ENCODE data around the gene RWDD4. TPM values are rescaled to one million over a fixed set of nuclear protein-coding genes. Genes with fewer than 3 reads are reported as not detected.

Gene RWDD4
- total and polyA plus RNA-seq, 8 donors: 8.5 to 15.4 (median 12.8) TPM

- Histone ChIP-seq H3K27ac (no peak overlapping the region), H3K4me3 (no peak overlapping the region), H3K9me3 (no peaks in the 10 kb centered on the region), H3K4me1 (peaks cover 0 to 4% (median 0%) of the 10 kb centered on the region in 3 donors), H3K36me3 (peaks cover 0 to 15% (median 2%) of the 10 kb centered on the region in 3 donors), H3K27me3 (no peaks in the 10 kb centered on the region)
- DNase-seq: no peak
- 75 to 85% methylated on average over 3 of the region's 3 CpGs for WGBS, 2 donors
- FAIRE-seq: no peak
- no peak for ATAC-seq
- intact Hi-C loops (cut with DNase I): no loop called here
- TF ChIP-seq CTCF (IDR thresholded peaks at IDR 0.05): no peak
These were observed 15.2 kb upstream of the RWDD4 start for GRCh38 chr4:183674153-183674552.

- H3K36me3 ChIP-seq: peaks cover 0 to 26% (median 10%) of the 10 kb centered on the region in 3 donors
- 91 to 92% methylated on average over 12 of the region's 12 CpGs for WGBS, 2 donors
These were observed 12.1 kb upstream of the RWDD4 start for GRCh38 chr4:183670960-183671555.

GRCh38 chr4:183670251-183670650 is 11.3 kb upstream of the RWDD4 start:
- peaks cover 0 to 26% (median 10%) of the 10 kb centered on the region in 3 donors for H3K36me3 ChIP-seq
- DNase-seq: no peak
- H3K27me3 ChIP-seq: no peaks in the 10 kb centered on the region
- no peak overlapping the region for H3K4me3 ChIP-seq
- H3K9me3 ChIP-seq: no peaks in the 10 kb centered on the region
- no peak for FAIRE-seq
- no peak for TF ChIP-seq CTCF (IDR thresholded peaks at IDR 0.05)
- no peak overlapping the region for H3K27ac ChIP-seq
- peaks cover 0 to 4% (median 0%) of the 10 kb centered on the region in 3 donors for H3K4me1 ChIP-seq
- 47 to 56% methylated on average over 3 of the region's 3 CpGs for WGBS, 2 donors
- ATAC-seq: no peak
- intact Hi-C loops (cut with DNase I): no loop called here

More at GRCh38 chr4:183670960-183671555, 12.1 kb upstream of the RWDD4 start:
- H3K9me3 ChIP-seq: no peaks in the 10 kb centered on the region
- no peak overlapping the region for H3K27ac ChIP-seq
- FAIRE-seq (no peak), ATAC-seq (no peak), DNase-seq (no peak)
- peaks cover 0 to 4% (median 0%) of the 10 kb centered on the region in 3 donors for H3K4me1 ChIP-seq
- no peak overlapping the region for H3K4me3 ChIP-seq
- no peaks in the 10 kb centered on the region for H3K27me3 ChIP-seq
- no peak for TF ChIP-seq CTCF (IDR thresholded peaks at IDR 0.05)
- intact Hi-C loops (cut with DNase I): no loop called here

GRCh38 chr4:183666088-183666487 is 7.1 kb upstream of the RWDD4 start:
- FAIRE-seq: no peak
- Histone ChIP-seq H3K36me3 (peaks cover 0 to 20% (median 10%) of the 10 kb centered on the region in 3 donors), H3K27me3 (no peaks in the 10 kb centered on the region), H3K27ac (no peak overlapping the region), H3K4me3 (no peak overlapping the region), H3K4me1 (peaks cover 0 to under 1% (median 0%) of the 10 kb centered on the region in 3 donors), H3K9me3 (no peaks in the 10 kb centered on the region)
- TF ChIP-seq CTCF (IDR thresholded peaks at IDR 0.05): no peak
- intact Hi-C loops (cut with DNase I): no loop called here
- WGBS, 2 donors: 94 to 96% methylated on average over 1 of the region's 1 CpG
- ATAC-seq: no peak
- no peak for DNase-seq

DNA sequence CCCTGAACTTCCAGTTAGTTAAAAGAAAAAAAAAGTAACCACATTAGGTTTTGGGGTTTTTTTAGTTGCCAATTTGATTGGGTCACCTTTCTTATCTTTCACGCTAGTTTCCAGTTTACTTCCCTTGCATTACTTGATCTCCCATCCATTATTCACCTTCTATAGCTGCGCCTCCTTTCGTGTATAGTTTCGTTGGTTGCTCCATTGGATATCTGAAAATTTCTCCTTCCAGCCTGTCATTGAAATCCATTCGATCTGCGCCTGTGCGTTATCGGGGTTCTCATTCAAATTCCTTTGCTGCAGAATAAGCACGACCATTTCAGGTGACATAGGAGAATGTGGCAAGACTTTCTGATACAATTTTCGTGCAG is 872 bp upstream of the RWDD4 start:
- intact Hi-C loops (cut with DNase I): no loop called here
- Histone ChIP-seq H3K27ac (peak overlapping the region; percentile 71 to 92 (median 88)), H3K36me3 (no peaks in the 10 kb centered on the region), H3K27me3 (no peaks in the 10 kb centered on the region), H3K4me1 (peaks cover 11 to 18% (median 14%) of the 10 kb centered on the region in 3 donors), H3K9me3 (no peaks in the 10 kb centered on the region), H3K4me3 (peak overlapping the region; percentile 69 to 98 (median 90))
- DNase-seq: no peak
- no peak for FAIRE-seq
- WGBS, 2 donors: 1 to 3% methylated on average over 10 of the region's 10 CpGs
- ATAC-seq: no peak
- no peak for TF ChIP-seq CTCF (IDR thresholded peaks at IDR 0.05)

Measured in pancreas (tissue), 10 donors.